Measurements from ENCODE around the gene SHOX. TPM values are rescaled to one million over a fixed set of nuclear protein-coding genes. Genes with fewer than 3 reads are reported as not detected.

The SHOX gene
- total RNA-seq, 2 donors from 2014 or later: not detected

DNA sequence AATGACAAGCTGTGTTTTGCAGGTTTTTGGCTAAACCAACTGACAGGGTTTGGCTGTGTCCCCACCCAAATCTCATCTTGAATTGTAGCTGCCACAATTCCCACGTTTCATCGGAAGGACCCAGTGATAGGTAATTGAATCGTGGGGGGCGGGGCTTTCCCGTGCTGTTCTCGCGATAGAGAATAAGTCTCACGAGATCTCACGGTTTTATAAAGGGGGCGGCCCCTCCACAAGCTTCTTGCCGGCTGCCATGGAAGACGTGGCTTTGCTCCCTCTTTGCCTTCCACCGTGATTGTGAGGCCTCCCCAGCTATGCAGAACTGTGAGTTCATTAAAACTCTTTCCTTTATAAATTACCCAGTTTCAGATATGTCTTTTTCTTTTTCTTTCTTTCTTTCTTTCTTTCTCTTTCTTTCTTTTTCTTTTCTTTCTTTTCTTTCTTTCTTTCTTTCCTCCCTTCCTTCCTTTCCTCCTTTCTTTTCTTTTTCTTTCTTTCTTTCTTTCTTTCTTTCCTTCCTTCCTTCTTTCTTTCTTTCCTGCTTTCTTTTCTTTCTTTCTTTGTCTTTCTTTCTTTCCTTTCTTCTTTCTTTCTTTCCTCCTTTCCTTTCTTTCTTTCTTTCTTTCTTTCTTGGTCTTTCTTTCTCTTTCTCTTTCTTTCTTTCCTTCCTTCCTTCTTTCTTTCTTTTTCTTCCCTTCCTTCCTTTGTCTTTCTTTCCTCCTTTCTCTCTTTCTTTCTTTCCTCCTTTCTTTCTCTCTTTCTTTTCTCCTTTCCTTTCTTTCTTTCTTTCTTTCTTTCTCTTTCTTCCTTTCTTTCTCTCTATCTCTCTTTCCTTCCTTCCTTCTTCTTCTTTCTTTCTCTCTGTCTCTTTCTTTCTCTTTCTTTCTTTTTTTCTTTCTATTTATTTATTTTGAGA lies 54.8 kb downstream of the SHOX start:
- 75 to 88% methylated on average over 13 of the region's 13 CpGs for WGBS, 2 donors
- TF ChIP-seq, protein P1, sequence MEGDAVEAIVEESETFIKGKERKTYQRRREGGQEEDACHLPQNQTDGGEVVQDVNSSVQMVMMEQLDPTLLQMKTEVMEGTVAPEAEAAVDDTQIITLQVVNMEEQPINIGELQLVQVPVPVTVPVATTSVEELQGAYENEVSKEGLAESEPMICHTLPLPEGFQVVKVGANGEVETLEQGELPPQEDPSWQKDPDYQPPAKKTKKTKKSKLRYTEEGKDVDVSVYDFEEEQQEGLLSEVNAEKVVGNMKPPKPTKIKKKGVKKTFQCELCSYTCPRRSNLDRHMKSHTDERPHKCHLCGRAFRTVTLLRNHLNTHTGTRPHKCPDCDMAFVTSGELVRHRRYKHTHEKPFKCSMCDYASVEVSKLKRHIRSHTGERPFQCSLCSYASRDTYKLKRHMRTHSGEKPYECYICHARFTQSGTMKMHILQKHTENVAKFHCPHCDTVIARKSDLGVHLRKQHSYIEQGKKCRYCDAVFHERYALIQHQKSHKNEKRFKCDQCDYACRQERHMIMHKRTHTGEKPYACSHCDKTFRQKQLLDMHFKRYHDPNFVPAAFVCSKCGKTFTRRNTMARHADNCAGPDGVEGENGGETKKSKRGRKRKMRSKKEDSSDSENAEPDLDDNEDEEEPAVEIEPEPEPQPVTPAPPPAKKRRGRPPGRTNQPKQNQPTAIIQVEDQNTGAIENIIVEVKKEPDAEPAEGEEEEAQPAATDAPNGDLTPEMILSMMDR (IDR thresholded peaks at IDR 0.05): no peak
- TF ChIP-seq POLR2A (IDR thresholded peaks at IDR 0.05): no peak
- intact Hi-C loops (cut with DNase I): no loop called here

DNA sequence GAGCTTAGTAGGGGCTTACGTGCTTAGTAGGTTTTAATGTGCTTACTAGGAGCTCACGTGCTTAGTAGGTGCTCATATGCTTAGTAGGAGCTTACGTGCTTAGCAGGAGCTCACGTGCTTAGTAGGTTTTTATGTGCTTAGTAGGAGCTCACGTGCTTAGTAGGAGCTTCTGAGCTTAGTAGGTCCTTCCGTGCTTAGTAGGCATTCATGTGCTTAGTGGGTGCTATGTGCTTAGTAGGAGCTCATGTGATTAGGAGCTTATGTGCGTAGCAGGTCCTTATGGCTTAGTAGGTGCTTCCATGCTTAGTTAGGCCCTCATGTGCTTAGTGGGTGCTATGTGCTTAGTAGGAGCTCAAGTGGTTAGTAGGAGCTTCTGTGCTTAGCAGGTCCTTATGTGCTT lies 59.4 kb downstream of the SHOX start:
- ATAC-seq: no peak
- no peak overlapping the region for H3K27ac ChIP-seq
- H3K9me3 ChIP-seq: no peaks in the 10 kb centered on the region
- H3K4me3 ChIP-seq: no peak overlapping the region
- 66 to 93% methylated on average over 6 to 7 of the region's 7 CpGs for WGBS, 2 donors
- TF ChIP-seq POLR2A (IDR thresholded peaks at IDR 0.05): no peak
- TF ChIP-seq, protein P1 (IDR thresholded peaks at IDR 0.05): no peak
- no peaks in the 10 kb centered on the region for H3K36me3 ChIP-seq (replicated peaks in 1 of 2; ENCODE audit: insufficient read depth in 1 of 2, low read depth in 2 of 2)
- intact Hi-C loops (cut with DNase I): no loop called here
- H3K27me3 ChIP-seq: no peaks in the 10 kb centered on the region
- H3K4me1 ChIP-seq: no peaks in the 10 kb centered on the region
- DNase-seq: no peak

More for the DNA sequence above, 54.8 kb downstream of the SHOX start:
- Histone ChIP-seq H3K4me1 (no peaks in the 10 kb centered on the region), H3K9me3 (no peaks in the 10 kb centered on the region), H3K4me3 (no peak overlapping the region), H3K27me3 (no peaks in the 10 kb centered on the region), H3K27ac (no peak overlapping the region), H3K36me3 (replicated peaks in 1 of 2; ENCODE audit: insufficient read depth in 1 of 2, low read depth in 2 of 2) (no peaks in the 10 kb centered on the region)
- no peak for ATAC-seq
- no peak for DNase-seq

DNA sequence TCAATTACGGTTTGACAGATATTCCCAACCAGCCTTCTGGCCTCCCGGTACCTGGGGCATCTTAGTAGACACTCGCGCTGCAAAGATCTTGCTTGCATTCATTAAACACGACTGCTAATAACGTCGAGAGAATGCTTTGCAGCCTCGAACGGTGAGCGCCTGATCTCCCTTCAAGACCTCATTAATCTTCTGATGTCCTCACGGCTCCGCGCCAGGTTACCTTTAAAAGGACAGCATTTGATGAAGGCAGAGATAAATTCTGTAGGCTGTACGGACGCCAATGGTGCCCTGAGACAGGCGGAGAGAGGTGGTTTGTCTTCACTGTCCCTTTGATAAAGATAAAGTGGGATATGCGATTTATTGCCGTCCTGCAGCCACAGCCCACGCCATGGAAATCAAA lies 64.2 kb downstream of the SHOX start:
- DNase-seq (no peak), ATAC-seq (no peak)
- intact Hi-C loops (cut with DNase I): no loop called here
- Histone ChIP-seq H3K4me3 (no peak overlapping the region), H3K9me3 (peaks cover 0 to 8% (median 0%) of the 10 kb centered on the region in 3 donors), H3K4me1 (no peaks in the 10 kb centered on the region), H3K36me3 (replicated peaks in 1 of 2; ENCODE audit: insufficient read depth in 1 of 2, low read depth in 2 of 2) (no peaks in the 10 kb centered on the region), H3K27ac (no peak overlapping the region), H3K27me3 (no peaks in the 10 kb centered on the region)
- TF ChIP-seq POLR2A (IDR thresholded peaks at IDR 0.05): no peak
- TF ChIP-seq, protein P1 (IDR thresholded peaks at IDR 0.05): no peak
- WGBS, 2 donors: 70 to 78% methylated on average over 19 of the region's 19 CpGs

DNA sequence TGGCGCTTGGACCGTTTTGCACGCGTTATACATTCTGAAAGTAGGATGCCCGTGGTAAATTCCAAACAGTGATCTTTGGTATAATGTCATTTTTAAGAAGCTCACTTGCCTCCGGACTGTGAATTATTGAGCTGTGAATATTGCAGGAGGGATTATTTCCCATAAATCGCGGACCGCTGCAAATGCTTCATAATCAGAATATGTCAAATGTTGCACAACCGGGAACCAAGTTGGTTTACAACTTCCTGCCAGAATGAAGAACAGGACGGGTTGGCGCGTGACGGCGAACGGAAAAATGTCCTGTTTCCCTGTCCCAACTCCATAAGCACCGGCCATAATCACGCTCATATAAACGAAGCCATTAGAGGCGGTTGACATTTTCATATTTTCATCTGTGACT lies 67.6 kb downstream of the SHOX start:
- H3K27ac ChIP-seq: no peak overlapping the region
- DNase-seq (no peak), ATAC-seq (no peak)
- no peaks in the 10 kb centered on the region for H3K4me1 ChIP-seq
- H3K9me3 ChIP-seq: peaks cover 0 to 14% (median 0%) of the 10 kb centered on the region in 3 donors
- intact Hi-C loops (cut with DNase I): no loop called here
- H3K36me3 ChIP-seq (replicated peaks in 1 of 2; ENCODE audit: insufficient read depth in 1 of 2, low read depth in 2 of 2): no peaks in the 10 kb centered on the region
- no peak for TF ChIP-seq POLR2A (IDR thresholded peaks at IDR 0.05)
- TF ChIP-seq, protein P1 (IDR thresholded peaks at IDR 0.05): no peak
- WGBS, 2 donors: 67 to 68% methylated on average over 20 of the region's 20 CpGs
- H3K27me3 ChIP-seq: no peaks in the 10 kb centered on the region
- no peak overlapping the region for H3K4me3 ChIP-seq

All from body of pancreas (tissue), 4 donors.